PC-9 (cell line): ENCODE data around the gene ESYT1. TPM values are rescaled to one million over a fixed set of nuclear protein-coding genes. Genes with fewer than 3 reads are reported as not detected.

Experiments
- BruUV-seq: library from RNA; stranded (reverse); fragments of 400-500 nt; replicated peaks from 2 replicates; lab custom pipeline; 2021; lab: Mats Ljungman, UMichigan
- CTCF ChIA-PET: fragments of 300-600 bp; sonication (Branson Sonifier 250); formaldehyde crosslinking; loops from one replicate; lab custom pipeline; 2022; ENCODE audit warnings: antibody characterized with exemption; lab: Charles Lee
- POLR2A ChIA-PET: fragments of 300-600 bp; sonication (Branson Sonifier 250); formaldehyde crosslinking; loops from one replicate; lab custom pipeline; 2022; ENCODE audit warnings: antibody characterized with exemption; ENCODE audit not compliant: unreplicated experiment; lab: Charles Lee
- DNase-seq, 2 experiments: peaks; one replicate each; pipeline versions ENCODE4 v3.0.0 to v3.0.0-alpha.2; 2015 to 2022; ENCODE audit warnings: mixed read lengths in 1 of 2
- H2AFZ ChIP-seq: fragments of 200-600 bp; sonication (generic); 2 replicates; pipeline ENCODE4 v1.8.1; 2017; ENCODE audit warnings: antibody characterized with exemption
- H3F3A ChIP-seq: fragments of 200-600 bp; sonication (generic); 2 replicates; pipeline ENCODE4 v1.8.1; 2017; ENCODE audit warnings: antibody characterized with exemption, mild to moderate bottlenecking, low read depth; ENCODE audit not compliant: insufficient read depth
- H3K27ac ChIP-seq: fragments of 200-600 bp; sonication (generic); 2 replicates; pipeline ENCODE4 v1.6.1; 2016; ENCODE audit warnings: mixed run types
- H3K27me3 ChIP-seq: fragments of 200-600 bp; sonication (generic); 2 replicates; pipeline ENCODE4 v1.6.1; 2016; ENCODE audit warnings: low read depth, mixed run types; ENCODE audit not compliant: insufficient read depth
- H3K36me3 ChIP-seq: fragments of 200-600 bp; sonication (generic); 2 replicates; pipeline ENCODE4 v1.6.1; 2016; ENCODE audit warnings: low read depth, mixed run types
- H3K4me1 ChIP-seq: fragments of 200-600 bp; sonication (generic); replicated peaks from 2 replicates; pipeline ENCODE4 v1.6.1; 2016; ENCODE audit warnings: mixed run types; ENCODE audit not compliant: insufficient read depth
- H3K4me2 ChIP-seq: fragments of 200-600 bp; sonication (generic); 2 replicates; pipeline ENCODE4 v1.6.1; 2017; ENCODE audit warnings: mixed run types
- H3K4me3 ChIP-seq: fragments of 200-600 bp; sonication (generic); 2 replicates; pipeline ENCODE4 v1.6.1; 2016; ENCODE audit warnings: mixed run types
- H3K79me2 ChIP-seq: fragments of 200-600 bp; sonication (generic); 2 replicates; pipeline ENCODE4 v1.6.1; 2017; ENCODE audit warnings: low read depth, mixed run types
- H3K9me2 ChIP-seq: fragments of 200-600 bp; sonication (generic); 2 replicates; pipeline ENCODE4 v1.8.1; 2017; ENCODE audit warnings: mild to moderate bottlenecking; ENCODE audit not compliant: insufficient read depth
- H3K9me3 ChIP-seq: fragments of 200-600 bp; sonication (generic); 2 replicates; pipeline ENCODE4 v1.8.1; 2016; ENCODE audit warnings: low read depth; ENCODE audit not compliant: insufficient read depth
- H4K20me1 ChIP-seq: fragments of 200-600 bp; sonication (generic); 2 replicates; pipeline ENCODE4 v1.8.1; 2017; ENCODE audit not compliant: insufficient read depth
- CTCF ChIP-seq: fragments of 200-600 bp; sonication (generic); conservative IDR thresholded peaks from 2 replicates; pipeline ENCODE4 v1.6.1; 2017; ENCODE audit warnings: mixed run types, antibody characterized with exemption, mild to moderate bottlenecking, moderate library complexity
- EZH2 ChIP-seq: fragments of 200-600 bp; sonication (generic); IDR thresholded peaks from 2 replicates; pipeline ENCODE4 v1.8.0; 2017; ENCODE audit warnings: antibody characterized with exemption, low read depth
- intact Hi-C: fragments of 100-400 bp; cut with micrococcal nuclease; formaldehyde crosslinking; loops from one replicate; pipeline ENCODE4 v1.10.0; 2022; ENCODE audit not compliant: unreplicated experiment
- total RNA-seq: library from RNA; stranded (reverse); gene quantifications from 2 replicates; pipeline ENCODE4 v1.2.3, GENCODE V29; 2021

Gene ESYT1
- total RNA-seq, 1 experiment from 2014 or later = 46.1 TPM

DNA sequence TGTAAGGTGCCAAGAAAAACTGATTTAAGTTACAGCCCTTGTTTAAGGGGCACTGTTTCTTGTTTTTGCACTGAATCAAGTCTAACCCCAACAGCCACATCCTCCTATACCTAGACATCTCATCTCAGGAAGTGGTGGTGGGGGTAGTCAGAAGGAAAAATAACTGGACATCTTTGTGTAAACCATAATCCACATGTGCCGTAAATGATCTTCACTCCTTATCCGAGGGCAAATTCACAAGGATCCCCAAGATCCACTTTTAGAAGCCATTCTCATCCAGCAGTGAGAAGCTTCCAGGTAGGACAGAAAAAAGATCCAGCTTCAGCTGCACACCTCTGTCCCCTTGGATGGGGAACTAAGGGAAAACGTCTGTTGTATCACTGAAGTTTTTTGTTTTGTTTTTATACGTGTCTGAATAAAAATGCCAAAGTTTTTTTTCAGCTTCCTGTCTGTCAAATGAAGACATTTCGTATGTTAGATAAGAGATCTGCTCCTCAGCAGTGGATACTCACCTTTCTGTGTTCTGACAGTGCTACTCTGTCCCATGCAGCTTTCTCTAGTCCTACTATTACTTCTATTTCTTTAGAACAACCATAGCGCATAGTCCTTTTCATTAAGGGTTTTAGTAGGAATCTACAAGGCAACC lies 24.9 kb upstream of the ESYT1 start:
- no TSS peak for BruUV-seq
- ChIA-PET POLR2A (no interaction called here), CTCF (no interaction called here)
- intact Hi-C loops = no loop called here
- peaks cover 38% of the 10 kb centered on the region for H3K79me2 ChIP-seq
- H3K27me3 ChIP-seq = no peaks in the 10 kb centered on the region
- peak overlapping the region; percentile 82 for H3K4me2 ChIP-seq
- peaks cover 15% of the 10 kb centered on the region for H4K20me1 ChIP-seq
- peaks cover 25% of the 10 kb centered on the region for H3K36me3 ChIP-seq
- no peak for DNase-seq
- H3F3A ChIP-seq = peaks cover 58% of the 10 kb centered on the region
- TF ChIP-seq CTCF (no peak), EZH2 (no peak)
- peak overlapping the region; percentile 46; the same call in 1 of the 2 replicates for H2AFZ ChIP-seq
- peak overlapping the region; percentile 50 for H3K27ac ChIP-seq
- no peaks in the 10 kb centered on the region for H3K9me2 ChIP-seq
- peaks cover 25% of the 10 kb centered on the region for H3K4me1 ChIP-seq
- H3K9me3 ChIP-seq = no peaks in the 10 kb centered on the region
- H3K4me3 ChIP-seq = peak overlapping the region; percentile 97

DNA sequence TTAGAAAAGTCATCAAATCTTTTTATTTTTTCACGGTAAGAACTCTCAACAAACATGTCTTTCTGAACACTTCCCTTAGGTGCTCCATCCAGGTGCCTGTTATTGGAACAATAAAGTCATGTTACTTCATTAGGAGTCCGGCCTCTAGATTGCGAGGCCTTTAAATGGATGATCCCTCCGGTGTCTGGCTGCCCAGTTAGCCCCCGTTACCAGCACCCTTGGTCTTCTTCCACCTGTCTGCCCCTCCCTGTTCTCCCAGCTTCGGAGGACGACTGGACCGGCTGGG lies 24.3 kb upstream of the ESYT1 start:
- Histone ChIP-seq H3K9me3 (no peaks in the 10 kb centered on the region), H3K4me3 (peak overlapping the region; percentile 97), H3K4me1 (peaks cover 25% of the 10 kb centered on the region), H3K4me2 (peak overlapping the region; percentile 82), H4K20me1 (peaks cover 15% of the 10 kb centered on the region), H3K27me3 (no peaks in the 10 kb centered on the region), H3K79me2 (peaks cover 43% of the 10 kb centered on the region), H3F3A (peaks cover 64% of the 10 kb centered on the region), H2AFZ (peak overlapping the region; percentile 46; the same call in 1 of the 2 replicates), H3K9me2 (no peaks in the 10 kb centered on the region), H3K36me3 (peaks cover 31% of the 10 kb centered on the region), H3K27ac (peak overlapping the region; percentile 50)
- no TSS peak for BruUV-seq
- no peak for DNase-seq
- ChIA-PET POLR2A (interaction anchor here (0.5 to 0.9 kb wide), 5 partner anchors 13 to 256 kb away, joined by 3 to 5 read pairs (median 4); partner anchors contain the start of genes RPL41, STAT2, SUOX and ZC3H10), CTCF (interaction anchor here (0.9 to 2.3 kb wide), 2 partner anchors 14 to 86 kb away, joined by 8 to 13 read pairs; partner anchors contain the start of genes SMARCC2 and ZC3H10)
- TF ChIP-seq CTCF = no peak
- TF ChIP-seq EZH2 = no peak
- intact Hi-C loops = loop anchor here (1.0 to 2.0 kb wide), 4 partner anchors 15 to 346 kb away; partner anchors contain the start of genes SUOX, TIMELESS and ZC3H10

DNA sequence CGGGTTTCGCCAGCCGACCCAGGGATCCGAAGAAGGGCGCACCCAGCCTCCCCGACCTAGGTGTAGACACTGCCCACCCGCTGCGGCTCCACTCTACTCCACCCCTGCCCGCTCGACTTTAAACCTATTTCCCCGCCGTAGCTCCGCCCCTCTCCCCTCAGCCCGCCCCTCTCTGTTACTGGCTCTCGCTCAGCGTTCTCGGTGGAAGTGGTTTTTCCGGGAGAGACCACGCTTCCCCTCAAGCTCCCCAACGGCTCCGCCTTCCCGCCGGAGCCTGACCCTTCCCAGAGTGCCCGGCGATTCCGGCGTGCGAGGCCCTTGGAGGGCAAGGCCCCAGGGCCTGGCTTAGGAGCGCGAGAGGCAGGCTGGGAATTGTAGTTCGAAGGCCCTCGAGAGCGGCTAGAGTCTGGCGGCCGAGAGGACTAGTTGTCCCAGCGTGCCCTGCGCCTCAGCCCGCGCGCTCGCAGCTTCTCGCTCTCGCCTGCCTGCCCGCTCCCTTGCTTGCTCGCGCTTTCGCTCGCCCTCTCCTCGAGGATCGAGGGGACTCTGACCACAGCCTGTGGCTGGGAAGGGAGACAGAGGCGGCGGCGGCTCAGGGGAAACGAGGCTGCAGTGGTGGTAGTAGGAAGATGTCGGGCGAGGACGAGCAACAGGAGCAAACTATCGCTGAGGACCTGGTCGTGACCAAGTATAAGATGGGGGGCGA lies 23.8 kb upstream of the ESYT1 start, which contains the start of gene PA2G4:
Gene PA2G4, plus strand, starts transcription at position 451 of the 706 bp plus-strand sequence. Its CDS starts 179 bp downstream, at position 630.
- TF ChIP-seq CTCF = no peak
- TF ChIP-seq EZH2 = no peak
- intact Hi-C loops = loop anchor here (1.0 to 2.0 kb wide), 4 partner anchors 14 to 345 kb away; partner anchors contain the start of genes SUOX, TIMELESS and ZC3H10
- peak within 1 kb of the TSS; percentile 97 for H3K4me3 ChIP-seq
- peak; percentile 97 to 98 for DNase-seq
- peaks cover 25% of the 10 kb centered on the region for H3K4me1 ChIP-seq
- H3K27me3 ChIP-seq = no peaks in the 10 kb centered on the region
- H3K36me3 ChIP-seq = peaks cover 35% of the 10 kb centered on the region
- H3F3A ChIP-seq = peaks cover 68% of the 10 kb centered on the region
- no peaks in the 10 kb centered on the region for H3K9me2 ChIP-seq
- H4K20me1 ChIP-seq = peaks cover 15% of the 10 kb centered on the region
- CTCF ChIA-PET = interaction anchor here (0.6 to 2.3 kb wide), 3 partner anchors 14 to 1109 kb away, joined by 8 to 13 read pairs (median 13); partner anchors contain the start of genes SMARCC2 and ZC3H10
- H3K27ac ChIP-seq = peak within 1 kb of the TSS; percentile 50
- POLR2A ChIA-PET = interaction anchor here (0.5 to 0.9 kb wide), 7 partner anchors 12 to 256 kb away, joined by 3 to 5 read pairs (median 3); partner anchors contain the start of genes RPL41, STAT2, SUOX and ZC3H10
- BruUV-seq = no TSS peak
- H3K9me3 ChIP-seq = no peaks in the 10 kb centered on the region
- H3K79me2 ChIP-seq = peaks cover 43% of the 10 kb centered on the region
- H3K4me2 ChIP-seq = peak within 1 kb of the TSS; percentile 96
- H2AFZ ChIP-seq = peak within 1 kb of the TSS; percentile 93
